G401 (cell line): ENCODE data around the gene ZCCHC2. TPM values are rescaled to one million over a fixed set of nuclear protein-coding genes. Genes with fewer than 3 reads are reported as not detected.

Experiments used
- DNase-seq: peaks from one replicate; pipeline ENCODE4 v3.0.0-alpha.2; 2015; ENCODE audit warnings: low spot score
- in situ Hi-C: cut with HindIII; loops from 2 replicates; pipeline ENCODE4 v1.10.0; 2016; ENCODE audit warnings: low sequenced_read_pairs, mixed read lengths
- total RNA-seq: library from RNA; depleted of rRNA; stranded (reverse); fragments of >200 nt; shearing (Covaris generic); gene quantifications from 2 replicates; pipeline ENCODE4 v1.2.3, GENCODE V29; 2014

The ZCCHC2 gene
- total RNA-seq, 1 experiment from 2014 or later, result 27.0 TPM

- in situ Hi-C loops, result no loop called here
- DNase-seq, result no peak
These were observed 48.2 kb downstream of the ZCCHC2 start for GRCh38 chr18:62571037-62571436.

- in situ Hi-C loops, result no loop called here
- DNase-seq, result no peak
These were observed 48.8 kb downstream of the ZCCHC2 start for GRCh38 chr18:62571648-62572047.

GRCh38 chr18:62572456-62572855, 49.6 kb downstream of the ZCCHC2 start:
- in situ Hi-C loops, result no loop called here
- no peak for DNase-seq

GRCh38 chr18:62574776-62575175, 52.0 kb downstream of the ZCCHC2 start:
- in situ Hi-C loops, result no loop called here
- DNase-seq, result no peak

- in situ Hi-C loops, result no loop called here
- DNase-seq, result no peak
These were observed 53.4 kb downstream of the ZCCHC2 start for GRCh38 chr18:62576271-62576670.

- in situ Hi-C loops, result no loop called here
These were observed 54.2 kb downstream of the ZCCHC2 start for GRCh38 chr18:62576845-62577512.

GRCh38 chr18:62577765-62578164, 54.9 kb downstream of the ZCCHC2 start:
- DNase-seq, result no peak
- in situ Hi-C loops, result no loop called here

More at GRCh38 chr18:62576845-62577512, 54.2 kb downstream of the ZCCHC2 start:
- DNase-seq, result no peak

GRCh38 chr18:62578980-62579511, 56.2 kb downstream of the ZCCHC2 start:
- in situ Hi-C loops, result no loop called here
- no peak for DNase-seq

- DNase-seq, result no peak
- in situ Hi-C loops, result no loop called here
These were observed 60.6 kb downstream of the ZCCHC2 start for GRCh38 chr18:62583376-62583775.

GRCh38 chr18:62584241-62585120, 61.7 kb downstream of the ZCCHC2 start:
- peak; percentile 87 for DNase-seq
- in situ Hi-C loops, result no loop called here

- no peak for DNase-seq
- in situ Hi-C loops, result no loop called here
These were observed 62.7 kb downstream of the ZCCHC2 start for GRCh38 chr18:62585274-62586150.

- DNase-seq, result peak; percentile 52
- in situ Hi-C loops, result no loop called here
These were observed 63.4 kb downstream of the ZCCHC2 start for GRCh38 chr18:62586151-62586774.

GRCh38 chr18:62586781-62587487, 64.1 kb downstream of the ZCCHC2 start:
- DNase-seq, result no peak
- in situ Hi-C loops, result no loop called here

- in situ Hi-C loops, result no loop called here
- DNase-seq, result no peak
These were observed 64.9 kb downstream of the ZCCHC2 start for GRCh38 chr18:62587689-62588088.

- in situ Hi-C loops, result no loop called here
- DNase-seq, result no peak
These were observed 65.4 kb downstream of the ZCCHC2 start for GRCh38 chr18:62588217-62588616.

GRCh38 chr18:62590799-62591590, 68.2 kb downstream of the ZCCHC2 start:
- in situ Hi-C loops, result no loop called here
- DNase-seq, result no peak

GRCh38 chr18:62596145-62597005, 73.5 kb downstream of the ZCCHC2 start:
- no peak for DNase-seq
- in situ Hi-C loops, result no loop called here
